GM23338 (cell line): ENCODE measurements around the gene BANK1.

Experiments
- EZH2 ChIP-seq: fragments of 200-600 bp; sonication (generic); IDR thresholded peaks from one replicate; pipeline ENCODE4 v1.8.0; 2017; ENCODE audit warnings: antibody characterized with exemption, mild to moderate bottlenecking, low read depth; ENCODE audit not compliant: unreplicated experiment
- NANOG ChIP-seq: IDR thresholded peaks from 2 replicates; pipeline ENCODE4 v1.6.1; 2016; ENCODE audit warnings: antibody characterized with exemption, borderline replicate concordance
- POLR2AphosphoS5 ChIP-seq: IDR thresholded peaks from 2 replicates; pipeline ENCODE4 v1.6.1; 2016; ENCODE audit warnings: antibody characterized with exemption, low read depth
- TF ChIP-seq, protein P1 (sequence below), 2 experiments: fragments of 200-600 bp in 1 of 2; sonication (generic) in 1 of 2; conservative IDR thresholded peaks; 2 replicates each; pipeline versions ENCODE4 v1.5.1 to v1.6.1; 2016 to 2017; ENCODE audit warnings: antibody characterized with exemption in 2 of 2, low read depth in 2 of 2, mild to moderate bottlenecking in 2 of 2, moderate library complexity in 1 of 2
- TF ChIP-seq, protein P2 (sequence below): IDR thresholded peaks from 2 replicates; pipeline ENCODE4 v1.6.1; 2016; ENCODE audit warnings: antibody characterized with exemption

DNA sequence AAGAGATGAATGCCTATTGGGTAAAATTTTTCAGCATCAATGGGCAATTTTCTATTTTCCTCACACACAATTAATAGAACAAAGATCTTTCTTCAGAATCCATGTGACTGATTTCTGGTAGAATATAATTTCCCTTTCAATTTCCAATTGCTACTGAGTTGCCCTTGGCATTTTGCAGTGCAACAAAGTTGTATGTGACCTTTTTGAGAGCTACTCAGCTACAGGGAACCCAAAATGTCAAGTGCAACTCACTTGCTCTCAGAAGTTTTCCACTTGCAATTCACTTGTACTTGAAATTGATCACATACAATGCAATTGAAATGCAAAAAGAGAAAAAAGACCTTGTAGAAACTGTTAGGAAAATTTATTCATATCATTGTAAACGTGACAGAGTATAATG lies 245.5 kb downstream of the BANK1 start:
- TF ChIP-seq, protein P1, sequence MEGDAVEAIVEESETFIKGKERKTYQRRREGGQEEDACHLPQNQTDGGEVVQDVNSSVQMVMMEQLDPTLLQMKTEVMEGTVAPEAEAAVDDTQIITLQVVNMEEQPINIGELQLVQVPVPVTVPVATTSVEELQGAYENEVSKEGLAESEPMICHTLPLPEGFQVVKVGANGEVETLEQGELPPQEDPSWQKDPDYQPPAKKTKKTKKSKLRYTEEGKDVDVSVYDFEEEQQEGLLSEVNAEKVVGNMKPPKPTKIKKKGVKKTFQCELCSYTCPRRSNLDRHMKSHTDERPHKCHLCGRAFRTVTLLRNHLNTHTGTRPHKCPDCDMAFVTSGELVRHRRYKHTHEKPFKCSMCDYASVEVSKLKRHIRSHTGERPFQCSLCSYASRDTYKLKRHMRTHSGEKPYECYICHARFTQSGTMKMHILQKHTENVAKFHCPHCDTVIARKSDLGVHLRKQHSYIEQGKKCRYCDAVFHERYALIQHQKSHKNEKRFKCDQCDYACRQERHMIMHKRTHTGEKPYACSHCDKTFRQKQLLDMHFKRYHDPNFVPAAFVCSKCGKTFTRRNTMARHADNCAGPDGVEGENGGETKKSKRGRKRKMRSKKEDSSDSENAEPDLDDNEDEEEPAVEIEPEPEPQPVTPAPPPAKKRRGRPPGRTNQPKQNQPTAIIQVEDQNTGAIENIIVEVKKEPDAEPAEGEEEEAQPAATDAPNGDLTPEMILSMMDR (conservative IDR thresholded peaks at IDR 0.05; ENCODE audit: low read depth in 2 of 2): no peak
- TF ChIP-seq POLR2AphosphoS5: no peak
- no peak for TF ChIP-seq EZH2
- TF ChIP-seq NANOG: no peak
- TF ChIP-seq, protein P2, sequence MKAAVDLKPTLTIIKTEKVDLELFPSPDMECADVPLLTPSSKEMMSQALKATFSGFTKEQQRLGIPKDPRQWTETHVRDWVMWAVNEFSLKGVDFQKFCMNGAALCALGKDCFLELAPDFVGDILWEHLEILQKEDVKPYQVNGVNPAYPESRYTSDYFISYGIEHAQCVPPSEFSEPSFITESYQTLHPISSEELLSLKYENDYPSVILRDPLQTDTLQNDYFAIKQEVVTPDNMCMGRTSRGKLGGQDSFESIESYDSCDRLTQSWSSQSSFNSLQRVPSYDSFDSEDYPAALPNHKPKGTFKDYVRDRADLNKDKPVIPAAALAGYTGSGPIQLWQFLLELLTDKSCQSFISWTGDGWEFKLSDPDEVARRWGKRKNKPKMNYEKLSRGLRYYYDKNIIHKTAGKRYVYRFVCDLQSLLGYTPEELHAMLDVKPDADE: no peak
